CD4-positive, alpha-beta T cell treated with Interleukin-4 for 4 hours (primary cell): ENCODE results near the gene THSD7B.
"Not testable (repeated sequence)": the region's sequence is repeated elsewhere in the genome, so short reads cannot be mapped to it uniquely, and the experiment has no call there.

Experiments used
- DNase-seq: peaks from one replicate; pipeline ENCODE4 v3.0.0-alpha.2; 2020

The THSD7B gene

DNA sequence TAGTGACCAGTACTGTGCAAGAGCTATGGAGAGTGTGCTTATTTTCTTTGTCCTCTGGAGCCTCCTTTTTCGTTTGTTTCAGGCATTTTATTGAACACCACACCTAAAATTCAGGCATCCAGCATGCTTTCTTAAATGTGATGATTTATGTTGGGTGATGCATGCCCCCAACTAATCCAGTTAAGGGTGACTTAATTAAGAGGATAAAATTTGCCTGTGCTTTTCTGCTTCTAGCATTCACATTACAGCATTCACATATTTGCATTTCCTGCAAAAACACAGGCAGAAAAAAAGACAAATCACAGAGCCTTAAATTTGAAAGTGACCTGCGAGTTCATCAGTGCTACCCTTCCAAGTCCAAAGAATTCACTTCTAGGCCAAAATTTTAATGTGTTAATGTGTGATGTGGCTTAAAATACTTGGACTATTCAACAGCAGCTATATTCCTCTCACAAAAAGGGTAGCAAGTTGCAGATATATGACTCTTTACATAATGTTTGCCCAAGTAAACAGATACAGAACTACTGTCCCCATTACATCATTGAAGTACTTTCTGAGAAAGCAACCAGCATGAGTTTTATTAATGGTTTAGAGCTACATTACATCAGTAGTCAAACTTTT is 286.5 kb downstream of the THSD7B start:
- no peak for DNase-seq

DNA sequence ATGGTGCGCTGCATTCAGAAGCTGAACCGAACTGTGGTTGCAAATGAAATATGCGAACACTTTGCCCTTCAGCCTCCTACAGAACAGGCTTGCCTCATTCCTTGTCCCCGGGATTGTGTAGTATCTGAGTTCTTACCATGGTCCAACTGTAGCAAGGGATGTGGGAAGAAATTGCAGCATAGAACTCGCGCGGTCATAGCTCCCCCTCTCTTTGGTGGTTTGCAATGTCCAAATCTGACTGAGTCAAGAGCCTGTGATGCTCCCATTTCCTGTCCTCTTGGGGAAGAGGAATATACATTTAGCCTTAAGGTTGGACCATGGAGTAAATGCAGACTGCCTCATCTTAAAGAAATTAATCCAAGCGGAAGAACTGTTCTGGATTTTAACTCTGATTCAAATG is 291.4 kb downstream of the THSD7B start:
- DNase-seq = no peak

DNA sequence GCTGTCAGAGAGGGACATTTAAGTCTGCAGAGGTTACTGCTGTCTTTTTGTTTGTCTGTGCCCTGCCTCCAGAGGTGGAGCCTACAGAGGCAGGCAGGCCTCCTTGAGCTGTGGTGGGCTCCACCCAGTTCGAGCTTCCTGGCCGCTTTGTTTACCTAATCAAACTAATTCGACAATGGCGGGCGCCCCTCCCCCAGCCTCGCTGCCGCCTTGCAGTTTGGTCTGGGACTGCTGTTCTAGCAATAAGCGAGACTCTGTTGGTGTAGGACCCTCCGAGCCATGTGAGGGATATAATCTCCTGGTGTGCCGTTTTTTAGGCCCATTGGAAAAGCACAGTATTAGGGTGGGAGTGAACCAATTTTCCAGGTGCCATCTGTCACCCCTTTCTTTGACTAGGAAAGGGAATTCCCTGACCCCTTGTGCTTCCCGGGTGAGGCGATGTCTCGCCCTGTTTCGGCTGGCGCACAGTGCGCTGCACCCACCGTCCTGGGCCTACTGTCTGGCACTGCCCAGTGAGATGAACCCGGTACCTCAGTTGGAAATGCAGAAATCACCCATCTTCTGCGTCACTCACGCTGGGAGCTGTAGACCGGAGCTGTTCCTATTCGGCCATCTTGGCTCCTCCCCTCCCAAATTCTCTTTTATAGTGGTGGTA is 310.9 kb downstream of the THSD7B start:
- DNase-seq = not testable (repeated sequence)

DNA sequence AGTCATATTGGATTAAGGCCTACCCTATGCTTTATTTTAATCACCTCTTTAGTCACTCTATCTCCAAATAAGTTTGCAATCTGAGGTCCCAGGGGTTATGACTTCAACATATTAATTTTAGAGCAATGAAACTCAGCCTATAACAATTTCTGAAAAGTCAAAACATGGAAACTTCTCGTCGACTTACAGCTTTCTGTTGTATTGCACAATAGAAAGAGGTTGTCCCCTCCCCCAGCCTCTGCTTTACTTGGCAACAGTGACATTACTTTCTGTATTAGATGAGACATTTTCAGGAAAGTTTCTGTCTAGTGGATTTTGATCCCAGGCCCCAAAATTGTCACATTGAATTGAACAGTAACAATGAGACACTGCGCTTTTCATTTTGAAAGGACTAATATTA is 326.4 kb downstream of the THSD7B start:
- no peak for DNase-seq

DNA sequence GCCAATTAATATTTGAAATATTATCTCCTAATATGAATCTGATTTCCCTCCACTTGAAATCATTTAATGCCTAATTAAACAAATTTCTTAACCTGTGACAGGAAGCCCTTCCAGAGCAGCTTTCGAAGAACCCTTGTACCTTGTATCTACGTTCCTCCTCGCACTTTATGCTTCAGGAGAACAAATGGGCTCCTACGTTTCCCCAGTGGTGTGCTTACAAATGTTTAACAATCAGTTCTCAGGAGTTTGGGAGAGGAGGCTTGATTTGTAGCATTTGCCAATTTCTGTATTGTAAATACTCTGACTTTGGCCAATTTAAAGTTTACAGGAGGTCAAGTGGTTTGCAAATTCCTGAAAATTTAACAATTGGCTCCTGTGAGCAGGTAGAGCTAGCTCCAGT is 327.8 kb downstream of the THSD7B start:
- DNase-seq = no peak

DNA sequence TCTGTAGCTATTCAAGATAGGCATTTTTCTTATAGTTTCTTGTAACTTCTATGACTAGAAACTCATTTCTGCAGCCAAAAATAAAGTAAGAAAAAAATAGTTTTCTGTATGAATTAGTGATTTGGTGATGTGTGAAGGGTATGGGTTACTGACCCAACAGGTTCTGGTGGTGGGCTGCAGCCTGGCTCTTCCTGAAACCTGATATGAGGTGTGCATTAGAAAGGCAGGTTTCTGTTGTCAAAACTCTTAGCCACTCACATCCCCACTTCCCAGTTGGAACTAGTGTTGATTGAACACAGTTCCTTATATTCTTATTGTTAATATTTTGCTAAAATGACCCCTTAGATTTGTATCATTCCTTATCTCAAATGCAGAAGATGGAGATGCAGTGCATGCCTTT is 330.8 kb downstream of the THSD7B start:
- DNase-seq = no peak

DNA sequence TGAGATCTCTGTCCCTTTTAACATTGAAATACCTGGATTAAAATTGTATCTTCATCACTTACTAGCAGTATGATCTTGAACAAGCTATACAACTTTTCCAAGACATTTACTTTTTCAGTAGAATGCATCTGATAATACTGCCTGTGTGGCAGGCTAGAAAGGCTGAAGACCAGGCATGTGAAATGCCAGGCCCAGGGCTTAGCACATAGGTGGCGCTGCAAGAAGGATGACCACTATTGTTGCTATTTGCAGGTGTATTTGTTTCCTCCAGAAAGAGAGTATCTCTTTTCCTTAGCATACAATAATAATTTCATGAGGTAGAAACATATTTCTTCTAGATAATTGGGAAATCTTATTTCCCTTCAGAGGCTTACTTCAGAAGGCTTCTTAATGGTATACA is 331.3 kb downstream of the THSD7B start:
- no peak for DNase-seq

DNA sequence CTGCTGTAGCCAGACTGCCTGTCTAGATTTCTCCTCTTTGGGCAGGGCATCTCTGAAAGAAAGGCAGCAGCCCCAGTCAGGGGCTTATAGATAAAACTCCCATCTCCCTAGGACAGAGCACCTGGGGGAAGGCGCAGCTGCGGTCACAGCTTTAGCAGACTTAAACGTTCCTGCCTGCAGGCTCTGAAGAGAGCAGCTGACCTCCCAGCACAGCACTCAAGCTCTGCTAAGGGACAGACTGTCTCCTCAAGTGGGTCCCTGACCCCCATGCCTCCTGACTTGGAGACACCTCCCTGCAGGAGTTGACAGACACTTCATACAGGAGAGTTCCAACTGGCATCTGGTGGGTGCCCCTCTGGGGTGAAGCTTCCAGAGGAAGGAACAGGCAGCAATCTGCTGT is 336.5 kb downstream of the THSD7B start:
- DNase-seq = not testable (repeated sequence)

DNA sequence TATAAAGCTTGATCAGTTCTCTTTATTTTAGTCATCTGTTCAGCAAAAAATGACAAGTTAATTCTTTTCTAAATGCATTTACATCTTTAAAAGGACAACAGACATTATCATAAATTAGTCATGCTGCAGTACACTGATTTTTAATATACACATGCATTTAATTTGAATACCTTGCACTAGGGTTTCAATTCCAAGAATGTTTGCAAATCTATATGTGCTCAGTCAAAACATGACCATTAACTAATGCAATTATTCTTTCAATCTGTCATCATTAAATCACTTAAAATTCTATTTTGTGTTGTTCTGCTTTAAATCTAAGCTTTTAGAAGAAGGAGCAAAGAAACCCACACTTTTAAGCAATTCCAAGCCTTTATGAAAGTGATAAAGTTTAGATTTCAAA is 342.6 kb downstream of the THSD7B start:
- DNase-seq = no peak

DNA sequence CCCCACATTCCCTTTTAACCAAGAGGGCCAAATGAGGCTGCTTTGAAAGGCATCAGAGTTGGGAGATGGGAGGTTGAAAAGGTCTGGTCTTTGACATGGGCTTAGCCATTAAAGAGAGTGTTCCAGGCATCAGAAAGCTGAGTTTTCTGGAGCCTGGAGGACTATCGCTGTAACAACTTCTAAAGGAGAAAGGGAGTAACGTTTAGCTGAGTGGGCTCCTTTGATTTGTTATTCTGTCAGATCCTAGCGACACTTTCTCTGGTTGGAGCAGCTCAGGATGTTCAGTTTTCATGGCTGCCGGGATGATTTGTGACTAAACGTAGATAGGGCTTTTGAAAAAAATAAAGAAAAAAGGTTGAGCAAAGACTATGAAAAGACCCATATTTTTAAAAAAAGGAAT is 346.6 kb downstream of the THSD7B start:
- DNase-seq = no peak

DNA sequence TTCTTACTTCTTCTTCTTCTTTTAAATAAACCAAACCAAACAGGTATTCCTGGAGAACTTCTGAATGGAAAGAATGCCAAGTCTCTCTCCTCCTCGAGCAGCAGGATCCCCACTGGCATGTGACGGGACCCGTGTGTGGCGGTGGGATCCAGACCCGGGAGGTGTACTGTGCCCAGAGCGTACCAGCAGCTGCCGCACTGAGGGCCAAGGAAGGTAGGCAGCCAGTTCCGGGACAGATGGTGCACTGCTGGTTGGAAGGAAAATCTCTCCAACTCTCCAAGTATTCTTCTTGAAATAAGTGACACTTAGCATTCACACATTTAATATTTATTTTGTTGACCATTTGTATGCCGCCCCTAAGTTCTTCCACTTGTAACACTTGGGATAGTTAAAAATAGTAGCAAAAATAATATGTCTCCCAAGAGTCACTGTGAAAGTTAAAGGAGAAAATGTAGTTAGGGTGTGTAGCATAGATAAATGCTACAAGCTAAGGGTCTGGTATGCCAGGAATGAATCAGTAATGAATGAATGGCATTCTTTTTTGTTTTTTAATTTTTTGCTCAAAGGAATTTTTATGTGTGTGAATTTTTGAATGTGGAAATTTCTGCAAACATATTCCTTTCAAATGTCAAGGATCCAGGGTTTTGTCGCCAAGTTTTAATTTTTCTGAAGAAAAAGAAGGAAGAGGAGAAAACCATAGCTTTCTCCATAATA is 349.9 kb downstream of the THSD7B start:
- no peak for DNase-seq

DNA sequence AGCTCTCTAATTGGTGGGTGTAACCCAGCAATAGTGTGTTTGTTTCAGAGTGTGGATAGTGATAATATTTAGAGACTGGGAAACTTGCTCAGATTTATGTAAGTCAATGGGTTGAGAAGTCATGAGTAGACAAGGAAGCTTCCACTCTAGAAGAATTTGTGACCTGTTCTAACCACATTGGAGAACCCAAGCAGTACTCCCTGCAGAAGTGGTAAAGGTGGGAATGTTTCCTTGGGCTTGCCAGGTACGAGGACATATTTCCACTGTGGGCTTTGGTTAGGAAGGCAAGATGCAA is 350.4 kb downstream of the THSD7B start:
- no peak for DNase-seq

DNA sequence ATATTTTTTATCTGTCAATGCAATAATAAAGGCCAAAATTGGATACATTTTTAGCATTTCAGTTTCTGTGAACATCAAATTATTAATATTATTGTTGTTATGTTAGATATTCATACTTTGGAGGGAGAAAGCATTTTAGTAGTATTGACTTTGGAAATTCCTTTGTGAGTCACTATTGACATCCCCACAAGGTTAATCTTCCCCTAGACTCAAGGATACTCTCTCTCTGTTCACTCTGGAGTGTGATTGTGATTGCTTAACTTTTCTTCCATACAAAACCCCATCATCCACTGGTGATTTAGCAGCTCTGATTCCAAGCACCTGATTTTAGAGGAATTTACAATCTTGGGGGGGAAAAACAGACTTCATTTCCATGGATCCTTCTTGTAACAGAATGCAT is 352.0 kb downstream of the THSD7B start:
- DNase-seq = no peak

DNA sequence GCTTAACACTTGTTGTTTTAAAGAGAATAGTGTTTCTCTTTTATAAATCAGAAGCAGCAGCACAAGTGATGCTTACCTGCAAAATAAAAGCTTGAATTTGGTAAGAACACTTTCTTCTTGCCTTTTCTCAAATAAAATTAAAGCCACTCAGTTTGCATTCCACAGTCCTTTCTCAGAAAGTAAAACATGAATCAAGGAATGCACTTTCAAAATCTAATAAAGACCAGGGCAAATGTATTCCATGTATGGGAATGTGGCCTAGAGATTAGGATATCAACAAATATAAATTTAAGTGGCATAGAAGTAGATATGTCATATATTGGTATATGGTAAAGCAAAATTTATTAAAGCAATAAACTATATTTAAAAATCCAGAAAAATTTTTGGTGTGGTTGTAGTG is 352.8 kb downstream of the THSD7B start:
- no peak for DNase-seq

DNA sequence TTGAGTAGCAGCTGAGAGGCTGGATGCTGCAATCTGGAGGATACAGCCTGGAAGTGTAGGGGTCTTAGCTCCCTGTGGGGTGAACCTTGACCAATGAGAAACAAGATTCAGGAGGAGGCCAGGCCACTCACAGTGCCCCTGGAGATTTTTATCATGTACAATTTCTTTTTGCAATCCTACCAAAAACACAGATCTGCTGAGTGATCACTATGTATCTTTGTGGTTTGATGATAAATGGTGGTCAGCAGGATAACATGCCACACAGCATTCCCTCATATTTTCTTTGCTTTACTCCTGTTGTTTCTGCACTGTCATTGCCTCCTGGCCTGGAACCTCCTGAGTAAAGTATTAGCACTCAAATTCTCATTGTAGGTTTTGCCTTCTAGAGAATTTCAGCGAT is 357.9 kb downstream of the THSD7B start:
- no peak for DNase-seq

DNA sequence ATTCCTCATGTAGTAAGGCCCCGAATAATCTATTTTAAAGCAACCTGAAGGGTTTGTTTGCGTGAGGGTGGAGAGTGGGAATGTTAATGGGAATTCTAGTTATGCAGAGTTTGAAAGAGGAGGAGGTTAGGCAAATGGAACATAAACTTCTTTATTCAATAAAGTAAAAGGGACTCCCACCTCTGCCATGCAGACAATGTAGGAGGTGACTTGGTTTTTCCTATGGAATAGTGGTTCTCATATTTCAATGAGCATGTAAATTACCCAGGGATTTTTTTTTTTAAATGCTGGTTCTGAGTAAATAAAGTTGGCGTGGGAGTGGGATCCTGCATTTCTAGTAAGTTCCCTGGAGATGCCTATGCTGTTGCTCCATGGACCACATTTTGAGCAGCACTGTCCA is 367.9 kb downstream of the THSD7B start:
- DNase-seq = no peak

DNA sequence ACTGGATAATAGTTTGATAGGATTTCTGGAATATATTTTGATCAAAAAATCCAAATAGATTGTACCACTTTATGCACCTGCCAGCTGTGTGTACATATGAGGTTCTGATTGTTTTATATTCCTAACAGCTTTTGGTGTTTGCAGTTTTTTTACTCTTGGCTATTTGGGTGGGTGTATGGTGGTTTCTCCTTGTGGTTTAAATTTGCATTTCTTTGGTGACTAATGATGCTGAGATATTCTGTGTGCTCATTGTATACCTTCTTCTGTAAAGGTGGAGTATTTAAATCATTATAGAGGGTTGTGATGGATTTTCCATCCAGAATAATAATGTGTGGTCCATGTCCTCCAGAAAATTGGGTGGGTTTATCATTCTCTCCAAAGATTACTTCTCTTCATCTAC is 372.9 kb downstream of the THSD7B start:
- DNase-seq = no peak

DNA sequence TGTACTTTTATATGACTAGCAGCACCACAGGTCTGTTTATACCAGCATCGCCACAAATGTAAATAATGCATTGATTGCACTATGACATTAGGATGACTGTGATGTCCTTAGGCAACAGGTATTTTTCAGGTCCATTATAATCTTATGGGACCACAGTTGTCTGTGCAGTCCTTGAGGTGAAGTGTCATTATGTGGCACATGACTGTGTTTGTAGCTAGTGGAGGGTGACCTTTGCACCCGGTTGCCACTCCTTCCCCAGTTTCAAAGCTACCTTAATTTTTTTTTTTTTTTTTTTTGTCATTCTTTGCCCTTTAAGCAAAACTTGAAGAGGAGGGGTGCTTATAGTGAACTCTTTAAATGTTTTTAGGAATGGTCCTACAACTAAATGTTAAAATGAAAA is 386.4 kb downstream of the THSD7B start:
- DNase-seq = no peak

DNA sequence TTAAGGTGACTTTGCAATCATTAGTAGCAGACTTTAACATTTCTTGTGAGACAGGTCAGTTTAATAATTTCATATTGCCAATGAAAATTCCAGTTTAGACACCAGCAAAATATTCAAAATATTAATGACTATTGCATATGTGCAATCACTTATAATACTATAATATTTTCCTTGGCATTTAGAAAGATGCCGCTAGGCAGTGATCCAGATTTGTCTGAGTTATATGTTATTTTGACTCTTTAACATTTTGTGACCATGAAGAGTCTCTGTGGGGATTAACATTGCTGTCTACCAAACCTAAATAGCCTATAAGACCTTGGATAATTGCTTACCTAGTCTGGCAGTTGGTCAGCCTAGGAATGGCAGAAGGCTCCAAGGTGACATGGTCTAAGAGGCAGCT is 389.6 kb downstream of the THSD7B start:
- no peak for DNase-seq

DNA sequence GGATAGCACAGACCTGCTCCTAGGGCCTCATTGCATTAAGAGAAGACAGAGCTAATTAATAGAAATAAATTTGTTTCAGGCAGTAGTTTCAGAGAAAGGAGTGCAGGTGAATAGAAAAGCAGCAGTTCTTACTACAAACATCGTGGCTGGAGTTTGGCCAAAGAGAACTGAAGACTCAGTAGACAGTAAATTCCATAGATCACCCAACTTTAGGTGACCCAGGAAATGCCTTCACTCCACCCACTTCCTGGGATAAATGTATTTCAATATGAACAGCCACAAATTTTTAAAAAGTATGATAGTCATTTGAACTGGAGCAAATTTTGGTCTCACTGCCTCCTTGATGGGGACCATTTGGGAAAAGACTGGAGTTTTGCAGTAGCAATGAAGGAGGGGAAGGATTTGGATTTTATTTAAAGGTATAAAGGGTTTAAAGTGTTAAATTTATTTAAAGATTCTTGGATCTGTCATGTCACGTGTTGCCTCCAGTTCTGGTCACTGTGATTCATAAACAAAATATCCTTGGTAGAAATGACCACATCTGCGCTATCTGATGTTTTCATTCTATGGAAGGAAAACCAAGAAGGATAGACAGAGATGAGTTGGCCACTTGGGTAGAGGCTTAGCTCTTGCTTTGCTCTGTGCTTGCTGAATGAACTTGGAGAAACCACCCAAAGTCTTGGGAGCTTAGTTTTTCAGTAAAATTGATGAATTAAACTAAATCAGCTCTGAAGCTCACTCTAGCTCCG is 390.2 kb downstream of the THSD7B start:
- no peak for DNase-seq

DNA sequence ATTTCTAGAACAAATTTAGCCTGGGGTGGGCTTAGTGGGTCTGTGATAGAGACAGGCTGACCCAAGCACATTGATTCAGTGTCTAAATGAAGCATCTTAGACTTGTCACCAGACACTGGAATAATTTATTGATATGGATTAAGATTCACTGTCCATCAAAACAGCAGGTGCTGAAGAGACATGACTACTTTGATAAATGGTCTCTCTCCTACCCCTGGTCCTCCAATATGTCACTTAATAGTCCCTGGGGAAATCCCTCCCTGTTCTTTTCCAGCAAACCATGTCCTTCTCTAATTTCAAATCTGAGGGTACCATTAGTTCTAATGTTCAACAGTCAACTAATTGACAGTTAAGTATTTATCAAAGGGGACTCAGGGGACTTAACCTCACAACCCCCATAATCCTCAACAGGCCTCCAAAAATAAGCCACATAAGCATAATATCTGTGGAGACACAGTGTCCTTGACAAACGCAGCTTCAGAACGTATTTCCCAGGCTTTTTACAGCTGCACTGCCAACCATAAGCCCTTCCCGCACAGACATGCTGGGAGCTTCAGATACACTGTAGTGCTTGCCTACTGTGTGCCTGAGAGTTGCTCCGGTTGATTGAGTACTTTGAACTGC is 391.0 kb downstream of the THSD7B start:
- no peak for DNase-seq

DNA sequence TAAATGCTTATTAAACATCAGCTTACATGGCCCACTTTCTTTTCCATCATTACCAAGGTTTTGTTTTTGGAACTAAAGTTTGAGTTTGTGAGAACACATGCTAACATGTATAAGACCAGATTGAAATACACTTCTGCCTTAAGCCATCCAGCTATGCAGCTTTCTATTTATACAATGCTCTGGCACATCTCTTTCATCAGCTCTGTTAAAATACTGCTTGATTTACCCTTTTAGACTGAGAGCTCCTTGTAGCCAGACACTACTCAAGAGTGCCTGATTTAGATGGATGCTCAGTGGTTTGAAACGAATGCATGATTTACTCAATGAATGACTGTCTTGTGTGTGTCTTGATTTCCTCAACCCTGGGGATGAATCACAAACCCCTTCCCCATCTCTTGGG is 392.5 kb downstream of the THSD7B start:
- no peak for DNase-seq

DNA sequence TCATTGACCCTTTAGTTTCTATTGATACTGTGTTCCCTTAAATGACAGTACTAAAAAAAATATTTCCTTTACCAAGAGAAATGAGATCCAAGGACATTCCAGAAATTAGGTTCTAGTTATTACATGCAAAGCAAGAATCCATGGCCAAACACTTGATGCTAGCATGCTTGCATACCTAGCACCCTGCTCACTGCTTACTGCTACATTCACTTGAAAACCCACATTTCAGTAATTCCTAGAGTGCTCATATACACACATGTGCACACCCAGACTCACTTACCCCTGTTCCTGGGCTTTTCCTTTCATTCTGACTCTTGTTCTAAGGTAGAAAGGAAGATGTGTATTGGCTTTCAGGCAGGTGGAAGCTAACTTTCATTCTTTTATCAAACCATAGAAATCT is 395.9 kb downstream of the THSD7B start:
- DNase-seq = no peak

DNA sequence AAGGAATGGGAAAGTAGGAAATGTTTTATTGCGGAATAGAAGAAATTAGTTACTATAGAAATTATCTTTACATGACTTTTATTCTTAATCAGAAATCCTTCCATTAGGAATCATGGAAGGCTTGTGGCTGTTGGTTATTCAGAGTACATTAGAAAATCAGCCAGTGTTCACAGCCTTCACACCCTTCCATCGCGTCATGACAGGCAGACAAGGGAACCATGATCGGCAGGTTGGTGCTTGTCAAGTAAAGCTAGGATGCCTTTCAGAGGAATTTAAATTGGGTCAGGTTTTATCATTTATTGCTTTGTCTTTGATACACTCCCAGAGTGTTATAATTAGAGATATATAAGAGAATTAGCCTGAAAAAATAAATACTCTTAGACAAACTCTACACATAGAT is 400.6 kb downstream of the THSD7B start:
- no peak for DNase-seq
